GM11168 (cell line): ENCODE results near the gene OR52E1.

Experiments
- in situ Hi-C: fragments of 300-500 bp; cut with MboI; formaldehyde crosslinking; loops from one replicate; pipeline ENCODE4 v1.12.0; 2022; ENCODE audit warnings: low sequenced_read_pairs; ENCODE audit not compliant: unreplicated experiment

Gene OR52E1

DNA sequence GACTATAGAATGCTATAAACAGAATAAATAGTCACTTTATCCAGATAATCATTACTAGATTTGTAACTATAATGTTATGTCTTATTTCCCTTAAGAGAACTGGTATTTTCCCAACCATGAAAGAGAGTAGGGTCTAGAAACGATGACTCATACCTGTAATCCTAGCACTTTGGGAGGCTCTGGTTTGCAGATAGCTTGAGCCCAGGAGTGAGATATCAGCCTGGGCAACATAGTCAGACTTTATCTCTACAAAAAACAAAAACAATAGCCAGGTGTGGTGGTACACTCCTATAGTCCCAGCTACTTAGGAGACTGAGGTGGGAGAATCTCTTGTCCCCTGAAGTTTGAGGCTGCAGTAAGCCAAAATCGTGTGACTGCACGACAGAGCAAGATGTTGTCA lies 37.9 kb downstream of the OR52E1 start:
- in situ Hi-C loops: no loop called here

GRCh38 chr11:5115339-5115738 lies 46.0 kb downstream of the OR52E1 start:
- in situ Hi-C loops: no loop called here

- in situ Hi-C loops: no loop called here
Measured at GRCh38 chr11:5117588-5117987, 48.2 kb downstream of the OR52E1 start.

GRCh38 chr11:5118893-5119292 lies 49.5 kb downstream of the OR52E1 start:
- in situ Hi-C loops: no loop called here
